Measurements from ENCODE around the gene SMAD3. TPM values are rescaled to one million over a fixed set of nuclear protein-coding genes. Genes with fewer than 3 reads are reported as not detected.

SMAD3 gene
- total and polyA plus RNA-seq, 2 experiments from 2014 or later: 30.8 to 34.0 TPM

- no peak for TF ChIP-seq EZH2 (IDR thresholded peaks at IDR 0.05; ENCODE audit: insufficient read depth, poor library complexity, severe bottlenecking)
- no peak for TF ChIP-seq EZH2phosphoT487 (IDR thresholded peaks at IDR 0.05; ENCODE audit: insufficient read depth, low read depth)
- no peaks in the 10 kb centered on the region for H3K9me2 ChIP-seq (ENCODE audit: insufficient read depth)
- 75 to 79% methylated on average over 7 of the region's 7 CpGs for WGBS, 2 experiments (ENCODE audit: low coverage in 1 of 2, low lambda C conversion rate in 2 of 2, missing lambda C conversion rate in 2 of 2)
- no peaks in the 10 kb centered on the region for H3K79me2 ChIP-seq (ENCODE audit: insufficient read depth)
- no peaks in the 10 kb centered on the region for H4K20me1 ChIP-seq (ENCODE audit: insufficient read depth)
- H3K4me2 ChIP-seq (ENCODE audit: unreplicated experiment): peak overlapping the region; percentile 74
- H3K9ac ChIP-seq: no peak overlapping the region
- peaks cover 18% of the 10 kb centered on the region for H3F3A ChIP-seq (ENCODE audit: insufficient read depth)
- peak overlapping the region; percentile 51; the same call in 1 of the 2 replicates for H3K27ac ChIP-seq
- peaks cover 26% of the 10 kb centered on the region for H3K4me1 ChIP-seq (ENCODE audit: insufficient read depth)
- H3K4me3 ChIP-seq: no peak overlapping the region
- no peaks in the 10 kb centered on the region for H3K9me3 ChIP-seq (ENCODE audit: low read depth)
- no peak overlapping the region for H2AFZ ChIP-seq
- H3K36me3 ChIP-seq (ENCODE audit: low read depth): no peaks in the 10 kb centered on the region
- peaks cover 8% of the 10 kb centered on the region; the same call in 1 of the 2 replicates for H3K27me3 ChIP-seq (replicated peaks; ENCODE audit: insufficient read depth)
- DNase-seq: no peak
- in situ Hi-C loops (cut with MboI): no loop called here
Measured at GRCh38 chr15:67042551-67043142, 22.8 kb upstream of the SMAD3 start.

GRCh38 chr15:67043939-67044771, 21.2 kb upstream of the SMAD3 start:
- in situ Hi-C loops (cut with MboI): no loop called here
- H3K4me1 ChIP-seq (ENCODE audit: insufficient read depth): peaks cover 38% of the 10 kb centered on the region
- H2AFZ ChIP-seq: peak overlapping the region; percentile 42; the same call in 1 of the 2 replicates

GRCh38 chr15:67047149-67047661, 18.2 kb upstream of the SMAD3 start:
- Histone ChIP-seq H3K4me3 (no peak overlapping the region), H3K4me1 (ENCODE audit: insufficient read depth) (peaks cover 56% of the 10 kb centered on the region), H4K20me1 (ENCODE audit: insufficient read depth) (no peaks in the 10 kb centered on the region), H3K9me3 (ENCODE audit: low read depth) (no peaks in the 10 kb centered on the region), H3F3A (ENCODE audit: insufficient read depth) (peaks cover 52% of the 10 kb centered on the region), H3K9ac (no peak overlapping the region), H3K9me2 (ENCODE audit: insufficient read depth) (no peaks in the 10 kb centered on the region), H2AFZ (no peak overlapping the region), H3K79me2 (ENCODE audit: insufficient read depth) (no peaks in the 10 kb centered on the region), H3K27ac (no peak overlapping the region), H3K4me2 (ENCODE audit: unreplicated experiment) (no peak overlapping the region), H3K27me3 (replicated peaks; ENCODE audit: insufficient read depth) (no peaks in the 10 kb centered on the region), H3K36me3 (ENCODE audit: low read depth) (no peaks in the 10 kb centered on the region)
- no peak for DNase-seq
- TF ChIP-seq EZH2 (IDR thresholded peaks at IDR 0.05; ENCODE audit: insufficient read depth, poor library complexity, severe bottlenecking) (no peak), EZH2phosphoT487 (IDR thresholded peaks at IDR 0.05; ENCODE audit: insufficient read depth, low read depth) (no peak)
- WGBS, 2 experiments (ENCODE audit: low coverage in 1 of 2, low lambda C conversion rate in 2 of 2, missing lambda C conversion rate in 2 of 2): 52 to 70% methylated on average over 1 of the region's 1 CpG
- in situ Hi-C loops (cut with MboI): no loop called here

More at GRCh38 chr15:67043939-67044771, 21.2 kb upstream of the SMAD3 start:
- TF ChIP-seq EZH2 (IDR thresholded peaks at IDR 0.05; ENCODE audit: insufficient read depth, poor library complexity, severe bottlenecking) (no peak), EZH2phosphoT487 (IDR thresholded peaks at IDR 0.05; ENCODE audit: insufficient read depth, low read depth) (no peak)
- WGBS, 2 experiments (ENCODE audit: low coverage in 1 of 2, low lambda C conversion rate in 2 of 2, missing lambda C conversion rate in 2 of 2): 38 to 42% methylated on average over 13 of the region's 13 CpGs
- Histone ChIP-seq H3K27ac (peak overlapping the region; percentile 90), H3K4me2 (ENCODE audit: unreplicated experiment) (peak overlapping the region; percentile 47), H3K79me2 (ENCODE audit: insufficient read depth) (no peaks in the 10 kb centered on the region), H3K9me2 (ENCODE audit: insufficient read depth) (no peaks in the 10 kb centered on the region), H3K27me3 (replicated peaks; ENCODE audit: insufficient read depth) (no peaks in the 10 kb centered on the region), H3K9me3 (ENCODE audit: low read depth) (no peaks in the 10 kb centered on the region), H3K4me3 (no peak overlapping the region), H4K20me1 (ENCODE audit: insufficient read depth) (no peaks in the 10 kb centered on the region), H3K9ac (peak overlapping the region; percentile 54), H3K36me3 (ENCODE audit: low read depth) (no peaks in the 10 kb centered on the region), H3F3A (ENCODE audit: insufficient read depth) (peaks cover 32% of the 10 kb centered on the region)
- peak; percentile 87 for DNase-seq
